SJCRH30 (cell line): ENCODE measurements around the gene HNRNPA1L2. TPM values are rescaled to one million over a fixed set of nuclear protein-coding genes. Genes with fewer than 3 reads are reported as not detected.
"Not testable (repeated sequence)": the region's sequence is repeated elsewhere in the genome, so short reads cannot be mapped to it uniquely, and the experiment has no call there.

Experiments used
- DNase-seq, 2 experiments: peaks; one replicate each; pipeline ENCODE4 v3.0.0-alpha.2; 2015 to 2020
- H3K27ac ChIP-seq: fragments of 250-450 bp; sonication (Bioruptor Pico); 2 replicates; pipeline ENCODE4 v1.5.1; 2020; ENCODE audit warnings: mild to moderate bottlenecking, moderate library complexity
- H3K27me3 ChIP-seq: fragments of 250-450 bp; sonication (Bioruptor Pico); 2 replicates; pipeline ENCODE4 v1.5.1; 2020; ENCODE audit warnings: mild to moderate bottlenecking, moderate library complexity
- H3K36me3 ChIP-seq: fragments of 250-450 bp; sonication (Bioruptor Pico); 2 replicates; pipeline ENCODE4 v1.5.1; 2020; ENCODE audit warnings: mild to moderate bottlenecking, moderate library complexity
- H3K4me1 ChIP-seq: fragments of 250-450 bp; sonication (Bioruptor Pico); 2 replicates; pipeline ENCODE4 v1.5.1; 2020; ENCODE audit warnings: mild to moderate bottlenecking, moderate library complexity
- H3K4me3 ChIP-seq: fragments of 250-450 bp; sonication (Bioruptor Pico); 2 replicates; pipeline ENCODE4 v1.5.1; 2020; ENCODE audit warnings: mild to moderate bottlenecking, moderate library complexity
- H3K9me3 ChIP-seq: fragments of 250-450 bp; sonication (Bioruptor Pico); replicated peaks from 2 replicates; pipeline ENCODE4 v1.5.1; 2020; ENCODE audit warnings: mild to moderate bottlenecking, moderate library complexity
- total RNA-seq: library from RNA; depleted of rRNA; stranded (reverse); fragments of >200 nt; shearing (Covaris generic); gene quantifications from 2 replicates; pipeline ENCODE4 v1.2.3, GENCODE V29; 2014; rRNA removed

Gene HNRNPA1L2
- 9.4 and 9.6 TPM in 2 replicates for total RNA-seq

DNA sequence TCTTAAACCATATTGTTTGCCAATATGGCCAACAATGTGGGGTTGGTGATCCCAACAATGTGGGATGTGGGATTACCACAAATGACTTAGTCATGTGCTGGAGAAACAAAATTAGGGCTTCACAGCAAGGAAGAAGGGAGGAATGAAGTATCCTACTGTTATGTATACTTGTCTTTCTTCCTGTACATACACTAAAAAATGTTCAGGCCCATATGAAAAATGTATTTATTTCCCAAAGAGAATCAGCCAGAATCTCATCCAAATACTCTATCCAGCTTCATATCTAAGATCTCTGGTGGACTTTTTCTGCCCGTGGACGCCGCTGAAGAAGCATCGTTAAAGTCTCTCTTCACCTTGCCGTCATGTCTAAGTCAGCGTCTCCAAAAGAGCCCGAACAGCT is at the start of gene HNRNPA1L2:
Gene HNRNPA1L2, plus strand, starts transcription at position 301 of the 400 bp plus-strand sequence. Its CDS starts 62 bp downstream, at position 363.
- Histone ChIP-seq H3K4me1 (no peaks in the 10 kb centered on the region), H3K36me3 (peaks cover 10% of the 10 kb centered on the region), H3K9me3 (no peaks in the 10 kb centered on the region), H3K4me3 (no peak within 1 kb of the TSS), H3K27me3 (no peaks in the 10 kb centered on the region), H3K27ac (no peak within 1 kb of the TSS)
- no peak for DNase-seq

DNA sequence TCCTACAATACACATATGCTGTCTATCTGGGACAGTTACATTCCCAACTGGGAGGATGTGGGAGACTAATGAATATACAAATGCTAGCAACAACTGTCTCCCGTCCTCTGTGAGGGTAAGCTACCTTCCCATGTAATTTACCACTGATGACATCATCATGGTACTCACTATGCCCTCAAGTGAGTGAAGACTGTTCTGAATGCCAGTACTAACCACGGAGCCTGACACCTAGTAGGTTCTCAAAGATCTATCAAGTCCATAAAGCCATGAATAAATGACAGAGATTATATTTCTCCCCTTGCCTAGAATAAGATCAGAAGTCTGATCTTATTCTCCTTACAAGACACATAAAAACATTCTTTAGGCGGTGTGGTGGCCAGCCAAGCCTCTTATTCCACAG is 49.1 kb upstream of the HNRNPA1L2 start:
- H3K27me3 ChIP-seq, H3K4me3 ChIP-seq, H3K27ac ChIP-seq, H3K4me1 ChIP-seq, H3K9me3 ChIP-seq, H3K36me3 ChIP-seq, DNase-seq: not testable (repeated sequence)

DNA sequence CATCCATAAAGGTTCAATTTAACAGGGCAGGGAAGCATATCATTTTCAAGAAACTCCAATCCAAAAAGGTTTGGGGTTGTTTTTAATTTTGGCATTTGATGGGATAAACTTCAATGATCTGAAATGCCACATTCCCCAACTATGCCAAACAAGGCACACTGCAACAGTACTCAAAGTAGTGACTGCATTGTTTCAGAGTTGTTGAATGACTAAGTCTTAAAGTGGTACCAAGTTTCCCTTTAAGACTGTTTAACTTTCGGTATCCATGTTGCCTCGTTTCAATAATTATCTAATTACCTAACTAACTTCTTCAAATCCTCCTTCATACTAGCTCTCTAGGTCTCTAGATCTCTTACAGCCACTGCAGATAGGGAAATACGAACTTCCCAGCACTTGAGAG is 48.4 kb upstream of the HNRNPA1L2 start:
- H3K4me3 ChIP-seq, H3K27ac ChIP-seq, DNase-seq, H3K36me3 ChIP-seq, H3K9me3 ChIP-seq, H3K27me3 ChIP-seq, H3K4me1 ChIP-seq: not testable (repeated sequence)

DNA sequence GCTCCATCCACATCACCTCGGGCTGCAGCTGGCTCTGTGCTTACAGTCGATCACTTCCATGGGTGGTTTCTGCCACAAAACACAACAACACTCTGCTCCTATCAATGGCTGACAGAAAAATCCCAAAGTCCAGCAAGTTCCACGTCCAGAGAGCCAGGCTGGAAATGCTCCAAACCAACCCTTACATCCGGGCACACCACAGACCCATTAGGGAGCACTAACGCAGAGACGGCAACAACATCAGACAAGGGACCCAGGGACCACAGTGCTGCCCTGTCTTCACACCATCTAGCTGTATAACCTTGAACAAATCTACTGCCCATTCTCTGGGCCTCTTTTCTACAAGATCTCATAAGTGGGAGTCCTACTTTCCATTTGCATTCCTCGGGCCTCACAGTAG is 47.9 kb upstream of the HNRNPA1L2 start:
- H3K27ac ChIP-seq, H3K4me1 ChIP-seq, H3K27me3 ChIP-seq, DNase-seq, H3K9me3 ChIP-seq, H3K4me3 ChIP-seq, H3K36me3 ChIP-seq: not testable (repeated sequence)

DNA sequence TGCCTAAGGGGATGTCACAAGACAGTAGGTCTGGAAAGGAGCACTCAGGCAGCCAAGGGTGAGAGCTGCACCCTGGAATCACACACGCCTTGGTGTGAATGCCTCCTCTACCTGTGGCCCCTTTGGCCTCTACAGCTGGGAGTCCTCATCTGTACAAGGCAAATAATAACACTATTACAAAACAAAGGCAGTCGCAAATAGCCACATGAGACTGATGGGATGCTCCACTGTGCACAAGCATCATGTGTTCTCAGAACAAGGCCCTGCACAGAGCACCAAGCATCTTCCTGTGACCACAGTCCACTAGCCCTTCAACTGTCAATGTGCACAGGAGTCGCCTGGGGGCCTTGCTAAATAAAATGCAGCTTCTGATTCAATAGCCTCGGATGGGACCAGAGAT is 44.6 kb upstream of the HNRNPA1L2 start:
- no peaks in the 10 kb centered on the region for H3K9me3 ChIP-seq
- no peak overlapping the region for H3K27ac ChIP-seq
- no peak for DNase-seq
- H3K27me3 ChIP-seq = no peaks in the 10 kb centered on the region
- H3K4me1 ChIP-seq = no peaks in the 10 kb centered on the region
- no peak overlapping the region for H3K4me3 ChIP-seq
- H3K36me3 ChIP-seq = no peaks in the 10 kb centered on the region

DNA sequence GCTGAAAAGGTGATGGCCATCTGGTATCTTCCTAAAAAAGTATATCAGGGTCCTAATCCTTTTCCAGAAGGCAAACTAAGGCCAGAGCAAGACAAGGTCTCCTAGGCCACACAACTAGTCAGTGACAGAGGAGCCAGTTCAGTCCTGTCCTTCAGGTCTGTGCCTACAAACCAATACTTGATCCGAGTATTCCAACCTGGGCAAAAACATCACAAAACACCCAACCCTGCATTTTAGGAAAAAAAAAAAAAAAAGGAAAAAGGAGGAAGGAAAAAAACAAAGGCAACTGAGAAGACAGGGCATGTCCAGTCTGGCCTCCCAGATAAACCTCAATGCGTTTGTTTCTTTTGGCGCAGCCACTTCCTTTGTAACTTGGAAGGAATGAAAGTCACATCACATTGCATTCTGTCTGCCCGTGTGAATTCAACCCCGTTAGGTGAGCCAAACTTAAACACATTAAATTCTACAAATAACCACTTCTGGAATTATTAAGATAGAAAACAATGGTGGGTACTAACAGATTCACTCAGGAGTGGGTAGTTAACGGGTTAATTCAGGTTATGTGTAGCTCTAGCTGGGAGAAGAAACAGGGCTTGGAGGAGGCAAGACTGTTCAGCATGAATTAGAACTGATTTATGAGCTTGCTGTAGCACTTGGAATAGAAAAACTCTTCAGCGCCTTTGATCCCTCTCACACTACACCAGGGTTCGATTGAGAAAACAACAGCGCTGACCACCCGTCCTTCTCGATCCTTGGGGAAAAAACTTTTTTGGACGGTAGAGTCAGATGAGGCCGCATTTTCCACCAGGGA is 43.0 kb upstream of the HNRNPA1L2 start:
- Histone ChIP-seq H3K4me3 (peak overlapping the region; percentile 61), H3K27ac (peak overlapping the region; percentile 89), H3K36me3 (no peaks in the 10 kb centered on the region), H3K4me1 (no peaks in the 10 kb centered on the region), H3K9me3 (no peaks in the 10 kb centered on the region), H3K27me3 (no peaks in the 10 kb centered on the region)
- DNase-seq = peak in 1 of 2 experiments; percentile 19

DNA sequence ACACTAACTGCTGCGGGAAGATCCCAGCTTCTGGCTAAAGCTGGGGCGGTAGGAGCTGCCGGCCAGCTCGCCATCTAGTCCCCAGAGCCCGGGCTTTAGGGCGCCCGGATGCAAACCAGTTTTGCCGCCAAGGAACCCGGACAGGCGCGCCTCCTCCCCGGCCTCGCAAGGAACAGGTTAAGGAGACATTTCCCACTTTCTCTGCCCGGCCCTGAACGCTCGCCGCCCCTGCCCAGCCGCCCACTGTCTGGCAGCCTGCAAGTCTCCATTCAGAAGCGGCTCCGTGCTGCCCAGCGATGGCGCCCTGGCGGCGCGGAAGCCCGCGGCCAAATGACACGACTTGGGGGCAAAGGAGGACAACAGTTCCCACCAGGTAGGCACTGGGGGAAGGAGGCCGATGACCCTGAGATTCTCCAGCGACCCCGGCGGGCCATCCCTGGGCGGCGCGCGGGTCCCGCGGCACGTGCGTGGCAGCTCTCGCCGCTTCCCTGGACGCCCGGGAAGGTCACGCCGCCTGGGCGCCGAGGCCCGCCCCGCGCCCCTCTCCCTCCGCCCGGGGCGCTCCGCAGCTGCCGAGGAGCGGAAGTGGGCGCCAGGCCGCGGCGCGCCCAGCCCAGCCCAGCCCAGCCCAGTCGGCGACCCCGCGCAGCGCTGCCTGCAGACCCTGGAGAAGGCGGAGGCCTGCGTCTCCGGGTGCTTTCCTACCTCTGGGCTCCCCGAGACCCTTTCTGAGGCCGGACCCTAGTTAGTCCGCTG is 42.2 kb upstream of the HNRNPA1L2 start:
- Histone ChIP-seq H3K9me3 (no peaks in the 10 kb centered on the region), H3K4me3 (peak overlapping the region; percentile 61), H3K27ac (peak overlapping the region; percentile 89), H3K27me3 (no peaks in the 10 kb centered on the region), H3K36me3 (no peaks in the 10 kb centered on the region), H3K4me1 (no peaks in the 10 kb centered on the region)
- DNase-seq = peak; percentile 30 to 38

DNA sequence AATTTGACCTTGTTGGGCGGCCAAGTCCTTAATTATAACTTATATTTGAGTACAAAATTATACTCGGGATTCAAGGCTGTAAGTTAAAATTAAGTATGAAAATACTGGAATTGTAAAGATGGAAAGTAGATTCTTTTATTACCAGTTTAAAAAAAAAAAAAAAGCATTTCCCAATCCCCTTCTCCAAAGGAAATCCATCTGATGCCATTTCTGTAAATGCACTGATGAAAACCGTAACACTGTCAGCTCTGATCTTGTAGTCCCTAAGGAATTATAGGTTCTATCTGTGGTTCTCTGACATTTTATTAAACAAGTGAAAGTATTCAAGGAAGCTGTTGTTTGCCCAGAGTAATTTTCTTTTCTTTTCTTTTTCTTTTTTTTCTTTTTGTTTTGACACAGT is 41.6 kb upstream of the HNRNPA1L2 start:
- Histone ChIP-seq H3K4me1 (no peaks in the 10 kb centered on the region), H3K27ac (peak overlapping the region; percentile 89), H3K4me3 (peak overlapping the region; percentile 61), H3K36me3 (no peaks in the 10 kb centered on the region), H3K27me3 (no peaks in the 10 kb centered on the region), H3K9me3 (no peaks in the 10 kb centered on the region)
- no peak for DNase-seq

DNA sequence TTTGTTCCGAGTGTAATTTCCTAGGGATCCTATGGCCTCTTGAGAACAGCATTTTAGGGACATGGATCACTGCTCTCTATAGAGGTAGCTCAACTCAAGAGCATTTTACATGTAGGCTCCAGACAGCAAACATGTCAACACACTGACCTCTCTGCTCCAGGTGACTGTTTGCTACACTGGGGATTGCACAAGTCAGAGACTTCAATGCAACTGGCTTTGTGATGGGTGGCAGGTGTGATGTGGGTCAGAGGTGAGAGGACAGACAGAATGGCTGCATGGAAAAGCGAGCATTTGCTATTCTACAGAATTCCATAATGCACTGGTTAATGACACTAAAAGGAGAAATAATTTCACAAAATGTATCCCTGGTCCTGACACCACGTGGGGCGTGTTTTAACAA is 38.9 kb upstream of the HNRNPA1L2 start:
- H3K27ac ChIP-seq, H3K4me3 ChIP-seq, H3K9me3 ChIP-seq, H3K36me3 ChIP-seq, H3K27me3 ChIP-seq, DNase-seq, H3K4me1 ChIP-seq: not testable (repeated sequence)

DNA sequence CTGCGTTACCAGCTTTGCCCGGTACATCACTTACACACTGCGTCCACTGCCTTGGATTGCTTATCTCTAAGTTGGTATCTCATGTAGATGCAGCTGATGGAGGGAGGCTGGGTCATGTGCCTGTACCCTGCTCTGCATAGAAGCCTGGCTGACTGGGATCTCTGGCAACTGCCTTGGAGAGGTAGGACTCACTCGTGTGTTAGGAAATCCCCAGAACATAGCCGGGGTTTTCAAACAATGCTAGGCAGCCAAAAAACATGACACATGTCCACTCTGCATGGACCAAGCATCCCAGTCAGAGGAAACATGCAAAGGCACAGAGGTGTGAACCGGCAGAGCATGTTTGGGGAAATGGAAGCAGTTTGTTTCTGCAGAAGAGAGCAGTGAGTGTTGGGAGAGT is 36.1 kb upstream of the HNRNPA1L2 start:
- H3K4me3 ChIP-seq, DNase-seq, H3K27me3 ChIP-seq, H3K9me3 ChIP-seq, H3K27ac ChIP-seq, H3K4me1 ChIP-seq, H3K36me3 ChIP-seq: not testable (repeated sequence)

DNA sequence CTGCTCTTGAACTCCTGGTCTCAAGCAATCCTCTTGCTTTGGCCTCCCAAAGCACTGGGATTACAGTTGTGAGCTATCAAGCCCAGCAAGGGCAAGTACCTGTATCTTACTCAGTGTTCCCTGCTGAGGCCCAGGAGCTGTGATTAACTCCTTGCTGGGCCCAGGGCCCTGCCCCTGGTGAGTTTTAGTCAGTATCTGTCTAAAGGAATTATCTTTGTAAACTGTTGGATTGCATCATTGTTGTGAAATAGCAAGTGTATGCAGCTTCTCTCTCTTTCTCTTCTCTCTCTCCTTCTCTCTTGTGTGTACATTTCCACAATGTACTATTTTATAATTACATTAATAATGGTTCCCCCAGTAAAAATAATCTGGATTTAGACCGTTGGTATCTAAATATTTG is 35.4 kb upstream of the HNRNPA1L2 start:
- H3K9me3 ChIP-seq, H3K4me3 ChIP-seq, DNase-seq, H3K27ac ChIP-seq, H3K4me1 ChIP-seq, H3K36me3 ChIP-seq, H3K27me3 ChIP-seq: not testable (repeated sequence)

DNA sequence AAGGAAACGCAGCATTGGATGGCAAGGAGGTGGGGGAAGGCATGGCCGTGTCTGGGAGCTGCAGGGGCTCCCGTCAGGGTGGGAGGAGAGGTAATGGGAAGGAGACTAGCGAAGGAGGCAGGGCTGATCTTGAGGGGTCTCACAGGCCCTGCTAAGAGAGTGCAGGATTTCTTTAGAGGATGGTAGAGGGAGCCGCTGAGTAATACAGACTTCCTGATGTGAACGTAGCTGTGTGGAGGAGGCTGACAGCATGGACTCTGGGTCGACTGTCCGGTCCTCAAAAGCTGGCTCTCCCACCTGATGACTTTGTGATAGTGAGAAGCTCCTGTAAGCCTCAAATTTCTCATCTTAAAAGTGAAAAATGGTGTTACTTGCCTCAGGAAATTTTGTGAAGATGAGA is 34.0 kb upstream of the HNRNPA1L2 start:
- H3K27ac ChIP-seq, H3K9me3 ChIP-seq, DNase-seq, H3K36me3 ChIP-seq, H3K4me1 ChIP-seq, H3K27me3 ChIP-seq, H3K4me3 ChIP-seq: not testable (repeated sequence)

DNA sequence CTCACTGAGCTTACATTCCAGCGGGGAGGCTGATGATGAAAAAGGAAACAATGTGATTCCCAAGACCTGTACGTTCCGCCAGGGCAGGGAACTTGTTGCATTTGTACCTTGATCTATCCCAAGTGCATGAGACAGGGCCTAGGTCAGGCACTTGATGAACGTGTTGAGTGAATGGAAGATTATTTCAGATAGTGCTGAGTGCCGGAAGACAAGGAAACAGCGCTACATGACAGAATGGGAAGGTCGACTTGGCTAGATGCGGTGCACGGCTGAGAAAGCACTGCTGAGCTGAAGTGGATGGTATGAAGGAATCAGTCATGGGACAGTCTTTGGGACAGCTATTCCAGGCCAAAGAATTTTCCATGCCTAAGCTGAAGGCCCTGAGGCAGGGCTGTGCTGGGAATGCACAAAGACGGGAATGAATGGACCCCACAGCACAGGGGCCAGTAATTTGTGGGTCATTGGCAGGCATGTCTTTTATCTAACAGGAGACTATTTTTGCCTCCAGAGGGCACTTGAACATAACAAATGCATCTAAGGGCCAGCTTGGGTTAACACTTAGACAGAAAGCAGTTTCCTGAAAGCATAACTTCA is 33.1 kb upstream of the HNRNPA1L2 start:
- H3K4me1 ChIP-seq, H3K9me3 ChIP-seq, H3K4me3 ChIP-seq, H3K27ac ChIP-seq, H3K27me3 ChIP-seq, H3K36me3 ChIP-seq: not testable (repeated sequence)
- DNase-seq = peak; percentile 18 to 62

DNA sequence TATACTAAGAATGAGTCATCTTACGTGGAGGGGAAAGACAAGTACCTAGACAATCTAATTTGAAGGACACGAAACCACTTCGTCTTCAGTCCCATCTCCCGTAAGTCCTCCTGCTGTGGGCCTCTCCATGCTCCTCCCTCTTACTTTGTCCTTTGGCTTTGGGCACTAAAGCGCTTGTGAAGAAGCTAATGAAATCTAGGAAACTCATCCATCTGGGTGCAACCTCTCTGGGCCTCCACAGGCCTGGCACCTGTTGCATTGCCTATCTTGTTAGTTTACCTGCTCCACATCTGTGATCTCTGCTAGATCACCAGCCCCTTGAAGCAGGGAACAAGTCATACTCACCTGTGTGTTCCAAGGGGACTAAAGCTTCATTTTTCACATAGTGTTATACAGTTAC is 32.1 kb upstream of the HNRNPA1L2 start:
- H3K4me3 ChIP-seq, H3K27ac ChIP-seq: not testable (repeated sequence)

DNA sequence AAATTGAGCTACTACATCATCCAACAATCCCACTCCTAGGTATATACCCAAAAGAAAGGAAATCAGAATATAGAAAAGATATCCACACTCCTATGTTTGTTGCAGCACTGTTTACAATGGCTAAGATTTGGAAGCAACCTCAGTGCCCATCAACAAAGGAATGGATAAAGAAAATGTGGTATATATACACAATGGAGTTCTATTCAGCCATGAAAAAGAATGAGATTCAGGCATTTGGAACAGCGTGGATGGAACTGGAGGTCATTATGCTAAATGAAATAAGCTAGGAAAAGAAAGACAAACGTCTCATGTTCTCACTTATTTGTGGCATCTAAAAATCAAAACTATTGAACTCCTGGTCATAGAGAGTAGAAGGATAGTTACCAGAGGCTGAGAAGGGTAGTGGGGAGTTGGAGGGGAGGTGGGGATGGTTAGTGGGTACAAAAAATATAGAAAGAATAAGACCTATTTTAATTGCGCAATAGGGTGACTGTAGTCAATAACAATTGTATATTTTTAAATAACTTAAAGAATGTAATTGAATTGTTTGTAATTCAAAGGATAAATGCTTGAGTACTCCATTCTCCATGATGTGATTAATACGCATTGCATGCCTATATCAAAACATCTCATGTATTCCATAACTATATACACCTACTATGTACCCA is 27.0 kb upstream of the HNRNPA1L2 start:
- H3K36me3 ChIP-seq = no peaks in the 10 kb centered on the region
- no peak overlapping the region for H3K27ac ChIP-seq
- no peaks in the 10 kb centered on the region for H3K4me1 ChIP-seq
- H3K4me3 ChIP-seq = no peak overlapping the region
- H3K27me3 ChIP-seq = no peaks in the 10 kb centered on the region
- no peak for DNase-seq
- H3K9me3 ChIP-seq = no peaks in the 10 kb centered on the region

More for the DNA sequence above, 32.1 kb upstream of the HNRNPA1L2 start:
- not testable (repeated sequence) for H3K36me3 ChIP-seq, H3K27me3 ChIP-seq, H3K4me1 ChIP-seq, H3K9me3 ChIP-seq, DNase-seq
